PC-9 (cell line): ENCODE measurements around the gene ACER3.

Source experiments
- EZH2 ChIP-seq: fragments of 200-600 bp; sonication (generic); IDR thresholded peaks from 2 replicates; pipeline ENCODE4 v1.8.0; 2017; ENCODE audit warnings: antibody characterized with exemption, low read depth
- TF ChIP-seq, protein P1 (sequence below): fragments of 200-600 bp; sonication (generic); conservative IDR thresholded peaks from 2 replicates; pipeline ENCODE4 v1.6.1; 2017; ENCODE audit warnings: mixed run types, antibody characterized with exemption, mild to moderate bottlenecking, moderate library complexity

DNA sequence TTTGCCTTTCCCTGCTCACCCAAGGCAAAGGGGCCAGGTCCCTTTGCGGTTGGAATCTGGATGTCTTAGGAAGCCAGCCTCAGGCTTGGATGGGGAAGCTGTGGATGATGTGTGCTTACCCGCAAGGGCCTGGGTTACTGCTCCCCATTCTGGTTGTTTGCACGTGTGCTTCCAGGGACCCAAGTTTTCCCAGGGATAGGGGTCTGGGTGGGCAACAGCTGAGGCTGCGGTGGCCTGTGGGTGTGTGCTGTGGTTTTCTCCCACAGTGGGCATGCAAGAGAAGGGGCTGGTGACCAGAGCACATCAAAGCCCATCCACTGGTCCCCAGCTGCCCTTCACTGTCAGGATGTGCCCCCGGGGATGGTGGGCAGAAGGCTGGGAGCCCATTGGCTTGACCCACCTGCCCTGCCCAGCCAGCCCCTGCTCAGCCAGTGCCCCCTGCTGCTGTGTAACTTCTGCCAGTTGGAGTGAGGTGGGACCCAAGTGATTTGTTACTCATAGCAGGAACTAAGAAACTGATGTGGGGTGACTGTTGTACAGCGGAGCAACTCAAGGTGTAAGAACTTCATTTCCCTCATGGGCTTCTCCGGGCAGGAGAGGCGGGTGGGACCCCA, 209.4 kb downstream of the ACER3 start:
- TF ChIP-seq, protein P1, sequence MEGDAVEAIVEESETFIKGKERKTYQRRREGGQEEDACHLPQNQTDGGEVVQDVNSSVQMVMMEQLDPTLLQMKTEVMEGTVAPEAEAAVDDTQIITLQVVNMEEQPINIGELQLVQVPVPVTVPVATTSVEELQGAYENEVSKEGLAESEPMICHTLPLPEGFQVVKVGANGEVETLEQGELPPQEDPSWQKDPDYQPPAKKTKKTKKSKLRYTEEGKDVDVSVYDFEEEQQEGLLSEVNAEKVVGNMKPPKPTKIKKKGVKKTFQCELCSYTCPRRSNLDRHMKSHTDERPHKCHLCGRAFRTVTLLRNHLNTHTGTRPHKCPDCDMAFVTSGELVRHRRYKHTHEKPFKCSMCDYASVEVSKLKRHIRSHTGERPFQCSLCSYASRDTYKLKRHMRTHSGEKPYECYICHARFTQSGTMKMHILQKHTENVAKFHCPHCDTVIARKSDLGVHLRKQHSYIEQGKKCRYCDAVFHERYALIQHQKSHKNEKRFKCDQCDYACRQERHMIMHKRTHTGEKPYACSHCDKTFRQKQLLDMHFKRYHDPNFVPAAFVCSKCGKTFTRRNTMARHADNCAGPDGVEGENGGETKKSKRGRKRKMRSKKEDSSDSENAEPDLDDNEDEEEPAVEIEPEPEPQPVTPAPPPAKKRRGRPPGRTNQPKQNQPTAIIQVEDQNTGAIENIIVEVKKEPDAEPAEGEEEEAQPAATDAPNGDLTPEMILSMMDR = no peak
- no peak for TF ChIP-seq EZH2
